Neutrophil (primary cell): ENCODE data around the gene THBS2.

Experiments used
- H3K27ac ChIP-seq: fragments of 200-600 bp; sonication (generic); 2 replicates; pipeline ENCODE4 v1.5.1; 2016; ENCODE audit warnings: mild to moderate bottlenecking, moderate library complexity
- H3K27me3 ChIP-seq: fragments of 200-600 bp; sonication (generic); 2 replicates; pipeline ENCODE4 v1.6.0; 2016; ENCODE audit warnings: mild to moderate bottlenecking
- H3K36me3 ChIP-seq: fragments of 200-600 bp; sonication (generic); 2 replicates; pipeline ENCODE4 v1.5.1; 2017
- H3K4me1 ChIP-seq, 2 experiments: fragments of 200-600 bp in 1 of 2; sonication (generic) in 1 of 2; 1 replicate in 1 of 2; 2 replicates in 1 of 2; pipeline versions ENCODE4 v1.5.1 to v1.6.1; 2013 to 2016; ENCODE audit warnings: low read depth in 1 of 2, low read length in 1 of 2, mild to moderate bottlenecking in 1 of 2, moderate library complexity in 1 of 2; ENCODE audit not compliant: control insufficient read depth in 1 of 2, insufficient read depth in 1 of 2
- H3K4me3 ChIP-seq, 2 experiments: fragments of 200-600 bp in 1 of 2; sonication (generic) in 1 of 2; 1 replicate in 1 of 2; 2 replicates in 1 of 2; pipeline ENCODE4 v1.5.1; 2013 to 2016; ENCODE audit warnings: low read depth in 1 of 2, low read length in 1 of 2, mild to moderate bottlenecking in 1 of 2, moderate library complexity in 1 of 2
- H3K9me3 ChIP-seq: fragments of 200-600 bp; sonication (generic); 2 replicates; pipeline ENCODE4 v1.5.1; 2016
- TF ChIP-seq, protein P1 (sequence below): fragments of 200-600 bp; sonication (generic); IDR thresholded peaks from 2 replicates; pipeline ENCODE4 v1.5.1; 2016; ENCODE audit warnings: antibody characterized with exemption

The THBS2 gene

DNA sequence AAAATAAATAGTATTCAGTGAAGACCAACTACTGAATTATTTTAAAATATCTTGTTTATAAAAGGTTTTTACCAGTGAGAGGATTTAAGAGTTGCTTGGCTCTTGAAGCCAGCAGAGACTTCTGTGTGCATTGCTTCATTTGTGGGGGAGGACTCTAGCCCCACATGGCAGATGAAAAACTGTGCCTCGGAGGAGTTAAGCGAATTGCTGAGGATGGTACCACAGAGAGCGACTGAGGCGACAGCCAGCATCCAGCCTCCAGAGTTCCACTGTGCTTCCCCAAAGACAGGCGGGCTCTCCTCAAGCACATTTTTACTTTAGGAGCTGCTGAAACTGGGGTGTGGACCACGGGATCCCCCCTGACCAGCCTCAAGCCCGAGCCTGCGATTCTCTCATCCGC lies 80.7 kb downstream of the THBS2 start:
- no peaks in the 10 kb centered on the region for H3K36me3 ChIP-seq
- no peak overlapping the region for H3K4me3 ChIP-seq
- H3K27ac ChIP-seq, result no peak overlapping the region
- no peaks in the 10 kb centered on the region for H3K27me3 ChIP-seq
- peaks cover 0 to 3% of the 10 kb centered on the region in 2 experiments for H3K4me1 ChIP-seq
- TF ChIP-seq, protein P1, sequence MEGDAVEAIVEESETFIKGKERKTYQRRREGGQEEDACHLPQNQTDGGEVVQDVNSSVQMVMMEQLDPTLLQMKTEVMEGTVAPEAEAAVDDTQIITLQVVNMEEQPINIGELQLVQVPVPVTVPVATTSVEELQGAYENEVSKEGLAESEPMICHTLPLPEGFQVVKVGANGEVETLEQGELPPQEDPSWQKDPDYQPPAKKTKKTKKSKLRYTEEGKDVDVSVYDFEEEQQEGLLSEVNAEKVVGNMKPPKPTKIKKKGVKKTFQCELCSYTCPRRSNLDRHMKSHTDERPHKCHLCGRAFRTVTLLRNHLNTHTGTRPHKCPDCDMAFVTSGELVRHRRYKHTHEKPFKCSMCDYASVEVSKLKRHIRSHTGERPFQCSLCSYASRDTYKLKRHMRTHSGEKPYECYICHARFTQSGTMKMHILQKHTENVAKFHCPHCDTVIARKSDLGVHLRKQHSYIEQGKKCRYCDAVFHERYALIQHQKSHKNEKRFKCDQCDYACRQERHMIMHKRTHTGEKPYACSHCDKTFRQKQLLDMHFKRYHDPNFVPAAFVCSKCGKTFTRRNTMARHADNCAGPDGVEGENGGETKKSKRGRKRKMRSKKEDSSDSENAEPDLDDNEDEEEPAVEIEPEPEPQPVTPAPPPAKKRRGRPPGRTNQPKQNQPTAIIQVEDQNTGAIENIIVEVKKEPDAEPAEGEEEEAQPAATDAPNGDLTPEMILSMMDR, result no peak
- no peaks in the 10 kb centered on the region for H3K9me3 ChIP-seq

DNA sequence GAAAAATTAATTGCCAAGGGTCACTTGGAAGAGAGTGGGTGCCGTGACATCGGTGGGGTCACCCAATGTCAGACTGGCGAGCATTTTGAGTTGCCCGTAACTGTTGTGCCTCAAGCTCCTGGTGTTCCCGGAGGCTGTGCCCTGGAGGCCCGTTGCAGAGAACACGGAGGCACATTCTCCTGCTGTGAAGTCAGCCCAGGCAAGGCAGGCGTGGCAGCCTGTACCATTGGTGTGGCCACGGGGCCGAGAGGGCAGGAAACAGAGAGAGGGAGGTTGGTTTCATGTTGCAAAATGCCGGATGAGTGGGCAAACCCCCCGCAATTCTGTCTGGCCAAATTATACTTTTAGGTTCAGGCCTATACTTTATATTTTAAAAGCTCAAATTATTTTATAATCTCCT lies 81.2 kb downstream of the THBS2 start:
- Histone ChIP-seq H3K27ac (no peak overlapping the region), H3K4me3 (no peak overlapping the region), H3K9me3 (no peaks in the 10 kb centered on the region)

DNA sequence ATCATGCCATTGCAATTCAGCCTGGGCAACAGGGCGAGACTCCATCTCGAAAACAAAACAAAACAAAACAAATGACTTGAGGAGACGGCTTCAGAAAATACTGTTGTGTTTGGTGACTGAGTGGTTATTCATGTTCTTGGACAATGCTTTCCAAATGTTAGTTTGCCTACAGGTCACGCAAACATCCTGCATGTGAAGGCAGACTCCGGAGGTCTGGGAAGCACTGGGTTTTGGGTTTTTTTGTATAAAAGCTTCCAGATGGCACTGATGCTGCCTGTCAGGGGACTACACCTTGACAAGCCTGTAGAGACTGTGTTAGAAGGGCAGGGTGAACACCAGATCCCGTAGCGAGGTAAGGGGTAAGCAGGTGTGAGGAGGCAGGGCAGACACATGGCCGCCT lies 81.7 kb downstream of the THBS2 start:
- no peaks in the 10 kb centered on the region for H3K9me3 ChIP-seq
- TF ChIP-seq, protein P1, result no peak
- H3K27me3 ChIP-seq, result no peaks in the 10 kb centered on the region
- H3K27ac ChIP-seq, result no peak overlapping the region
- no peaks in the 10 kb centered on the region for H3K36me3 ChIP-seq
- H3K4me3 ChIP-seq, result no peak overlapping the region
- H3K4me1 ChIP-seq, result peaks cover 0 to 3% of the 10 kb centered on the region in 2 experiments

More for the DNA sequence above, 81.2 kb downstream of the THBS2 start:
- Histone ChIP-seq H3K27me3 (no peaks in the 10 kb centered on the region), H3K36me3 (no peaks in the 10 kb centered on the region), H3K4me1 (peaks cover 0 to 3% of the 10 kb centered on the region in 2 experiments)
- TF ChIP-seq, protein P1, result no peak

DNA sequence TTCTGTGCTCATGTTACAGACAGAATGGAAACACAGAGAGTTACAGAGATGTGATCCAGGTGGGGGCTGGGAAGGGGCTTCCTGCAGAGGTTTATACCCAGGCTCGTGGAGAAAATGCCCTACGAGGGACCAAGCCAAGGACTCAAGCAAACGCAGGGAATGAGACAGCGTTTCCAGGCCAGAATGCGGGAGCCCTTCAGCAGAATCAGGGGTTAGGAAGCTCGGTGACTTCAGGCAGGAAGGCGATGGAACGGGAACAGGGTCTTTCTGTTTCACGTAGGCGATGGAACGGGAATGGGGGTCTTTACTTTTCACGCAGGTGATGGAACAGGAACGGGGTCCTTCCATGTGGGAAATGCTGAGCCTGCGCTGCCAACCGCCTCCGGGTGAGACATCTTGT lies 82.6 kb downstream of the THBS2 start:
- H3K4me1 ChIP-seq, result peaks cover 0 to 3% of the 10 kb centered on the region in 2 experiments
- H3K9me3 ChIP-seq, result no peaks in the 10 kb centered on the region
- TF ChIP-seq, protein P1, result no peak
- no peaks in the 10 kb centered on the region for H3K36me3 ChIP-seq
- no peaks in the 10 kb centered on the region for H3K27me3 ChIP-seq
- H3K27ac ChIP-seq, result no peak overlapping the region
- no peak overlapping the region for H3K4me3 ChIP-seq

DNA sequence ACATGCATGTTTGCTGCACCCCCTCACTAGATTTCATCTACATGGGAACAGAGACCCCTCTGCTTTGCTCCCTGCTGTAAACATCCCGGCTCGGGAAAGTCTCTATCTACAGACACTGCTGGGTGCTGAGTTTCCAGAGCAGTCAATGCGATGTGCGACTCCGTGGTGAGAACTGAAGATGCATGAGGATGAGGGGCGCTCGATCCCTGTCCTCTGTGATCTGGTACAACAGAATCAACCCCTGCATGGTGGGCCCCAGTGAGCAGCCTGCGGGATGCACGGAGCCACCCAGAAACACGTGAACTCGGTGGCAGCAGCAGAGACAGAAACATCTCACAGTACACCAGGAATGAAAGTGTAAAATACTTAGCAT lies 83.1 kb downstream of the THBS2 start:
- Histone ChIP-seq H3K4me1 (peaks cover 0 to 3% of the 10 kb centered on the region in 2 experiments), H3K36me3 (no peaks in the 10 kb centered on the region), H3K27me3 (no peaks in the 10 kb centered on the region), H3K9me3 (no peaks in the 10 kb centered on the region), H3K27ac (no peak overlapping the region), H3K4me3 (no peak overlapping the region)
- TF ChIP-seq, protein P1, result no peak
